Caco-2 (cell line): ENCODE results near the gene PLA2G2C. TPM values are rescaled to one million over a fixed set of nuclear protein-coding genes. Genes with fewer than 3 reads are reported as not detected.

Experiments used
- BruUV-seq: library from RNA; stranded (reverse); fragments of 400-500 nt; replicated peaks from 2 replicates; lab custom pipeline; 2021; lab: Mats Ljungman, UMichigan
- CTCF ChIA-PET: fragments of 300-600 bp; sonication (Branson Sonifier 250); formaldehyde crosslinking; loops from one replicate; lab custom pipeline; 2022; ENCODE audit warnings: antibody characterized with exemption; lab: Charles Lee
- POLR2A ChIA-PET: fragments of 300-600 bp; sonication (Branson Sonifier 250); formaldehyde crosslinking; loops from one replicate; lab custom pipeline; 2022; ENCODE audit warnings: antibody characterized with exemption; lab: Charles Lee
- DNase-seq, 2 experiments: peaks; one replicate each; pipeline versions ENCODE4 v3.0.0 to v3.0.0-alpha.2; 2020 to 2022
- H3K27me3 ChIP-seq: replicated peaks from 2 replicates; pipeline ENCODE4 v1.6.0; 2011; ENCODE audit warnings: low read length; ENCODE audit not compliant: control insufficient read depth, insufficient read depth
- H3K36me3 ChIP-seq: 2 replicates; pipeline ENCODE4 v1.5.1; 2011; ENCODE audit warnings: low read length; ENCODE audit not compliant: control insufficient read depth, insufficient read depth
- H3K4me1 ChIP-seq: fragments of 250-450 bp; sonication (Bioruptor Pico); 2 replicates; pipeline ENCODE4 v1.5.1; 2020; ENCODE audit warnings: mild to moderate bottlenecking
- H3K4me3 ChIP-seq: 2 replicates; pipeline ENCODE4 v1.5.1; 2011; ENCODE audit warnings: low read depth, mild to moderate bottlenecking, control low read depth, low read length
- H3K9me3 ChIP-seq: fragments of 250-450 bp; sonication (Bioruptor Pico); 2 replicates; pipeline ENCODE4 v1.5.1; 2020; ENCODE audit warnings: mild to moderate bottlenecking, moderate library complexity
- H3K27ac Mint-ChIP-seq: one replicate; pipeline ENCODE4 v1.8.0; 2022; ENCODE audit warnings: mixed read lengths; ENCODE audit not compliant: unreplicated experiment
- H3K27me3 Mint-ChIP-seq: one replicate; pipeline ENCODE4 v1.8.0; 2022; ENCODE audit warnings: mixed read lengths; ENCODE audit not compliant: insufficient read depth, unreplicated experiment
- H3K36me3 Mint-ChIP-seq: one replicate; pipeline ENCODE4 v1.8.0; 2022; ENCODE audit warnings: mild to moderate bottlenecking, mixed read lengths; ENCODE audit not compliant: insufficient read depth, unreplicated experiment
- H3K4me1 Mint-ChIP-seq: one replicate; pipeline ENCODE4 v1.8.0; 2022; ENCODE audit warnings: low read depth, mixed read lengths; ENCODE audit not compliant: unreplicated experiment
- H3K4me3 Mint-ChIP-seq: one replicate; pipeline ENCODE4 v1.8.0; 2022; ENCODE audit warnings: mild to moderate bottlenecking, moderate library complexity, mixed read lengths; ENCODE audit not compliant: unreplicated experiment
- H3K9me3 Mint-ChIP-seq: one replicate; pipeline ENCODE4 v1.8.0; 2022; ENCODE audit warnings: mixed read lengths; ENCODE audit not compliant: unreplicated experiment
- intact Hi-C: fragments of 100-400 bp; cut with micrococcal nuclease; formaldehyde crosslinking; loops from one replicate; pipeline ENCODE4 v1.10.0; 2022; ENCODE audit not compliant: unreplicated experiment
- total RNA-seq: library from RNA; stranded (reverse); gene quantifications from 2 replicates; pipeline ENCODE4 v1.2.3, GENCODE V29; 2022
- TF ChIP-seq, protein P1 (sequence below), 2 experiments: fragments of 200-600 bp in 1 of 2; IDR thresholded peaks; 1 replicate in 1 of 2; 2 replicates in 1 of 2; pipeline versions ENCODE4 v1.5.1 to v1.8.0; 2011 to 2022; ENCODE audit warnings: antibody characterized with exemption in 1 of 2, control low read depth in 1 of 2, inconsistent platforms in 1 of 2, low read depth in 1 of 2, low read length in 1 of 2, mild to moderate bottlenecking in 1 of 2, moderate library complexity in 1 of 2; ENCODE audit not compliant: insufficient read depth in 1 of 2, severe bottlenecking in 1 of 2, unreplicated experiment in 1 of 2

Gene PLA2G2C
- total RNA-seq, 1 experiment from 2014 or later: not detected

DNA sequence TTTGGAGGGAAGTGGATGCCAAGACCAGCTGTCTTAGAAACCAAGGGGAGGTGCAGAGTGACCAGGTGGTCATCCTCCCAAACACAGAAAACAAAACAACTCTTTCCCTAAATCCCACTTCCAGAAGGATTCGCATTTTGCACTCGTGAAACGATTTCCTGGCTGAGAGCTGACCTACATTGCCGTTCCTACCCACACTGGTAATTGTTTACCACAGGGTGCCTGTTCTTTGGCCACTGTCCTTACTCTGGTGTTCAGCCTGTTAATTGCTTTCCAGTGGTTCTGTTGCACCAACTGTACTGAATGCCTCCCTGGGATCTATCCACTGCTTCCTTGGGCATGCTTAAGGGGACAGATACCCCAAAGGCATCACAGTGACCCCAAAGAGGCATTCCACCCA lies 23.2 kb upstream of the PLA2G2C start:
- peaks cover 5% of the 10 kb centered on the region for H3K27me3 Mint-ChIP-seq

DNA sequence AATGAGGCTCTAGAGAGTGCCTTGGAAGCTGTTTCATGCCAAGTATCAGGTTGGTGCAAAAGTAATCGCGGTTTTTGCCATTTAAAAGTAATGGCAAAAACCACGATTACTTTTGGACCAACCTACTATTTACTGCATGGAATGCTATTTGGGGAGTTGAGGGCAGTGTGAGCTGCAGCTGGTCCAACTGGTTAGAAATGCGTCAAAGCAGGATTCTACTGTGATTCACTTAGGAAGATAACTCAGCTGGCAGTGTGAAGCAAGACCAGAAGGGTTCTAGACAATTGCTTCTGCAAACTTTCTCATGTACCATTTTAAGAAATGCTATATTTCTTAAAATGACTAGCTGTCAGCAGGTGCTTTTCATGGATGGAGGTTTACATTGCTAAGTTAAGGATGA lies 21.2 kb upstream of the PLA2G2C start:
- Mint-ChIP-seq H3K27me3 (peaks cover 5% of the 10 kb centered on the region), H3K27ac (no peak overlapping the region), H3K4me1 (no peaks in the 10 kb centered on the region), H3K9me3 (no peaks in the 10 kb centered on the region), H3K36me3 (no peaks in the 10 kb centered on the region), H3K4me3 (no peak overlapping the region)
- no peak for DNase-seq
- CTCF ChIA-PET: no interaction called here
- H3K4me1 ChIP-seq: no peaks in the 10 kb centered on the region
- H3K4me3 ChIP-seq: no peak overlapping the region
- H3K36me3 ChIP-seq: no peaks in the 10 kb centered on the region
- H3K27me3 ChIP-seq: no peaks in the 10 kb centered on the region
- H3K9me3 ChIP-seq: no peaks in the 10 kb centered on the region
- BruUV-seq: no TSS peak
- POLR2A ChIA-PET: no interaction called here
- TF ChIP-seq, protein P1, sequence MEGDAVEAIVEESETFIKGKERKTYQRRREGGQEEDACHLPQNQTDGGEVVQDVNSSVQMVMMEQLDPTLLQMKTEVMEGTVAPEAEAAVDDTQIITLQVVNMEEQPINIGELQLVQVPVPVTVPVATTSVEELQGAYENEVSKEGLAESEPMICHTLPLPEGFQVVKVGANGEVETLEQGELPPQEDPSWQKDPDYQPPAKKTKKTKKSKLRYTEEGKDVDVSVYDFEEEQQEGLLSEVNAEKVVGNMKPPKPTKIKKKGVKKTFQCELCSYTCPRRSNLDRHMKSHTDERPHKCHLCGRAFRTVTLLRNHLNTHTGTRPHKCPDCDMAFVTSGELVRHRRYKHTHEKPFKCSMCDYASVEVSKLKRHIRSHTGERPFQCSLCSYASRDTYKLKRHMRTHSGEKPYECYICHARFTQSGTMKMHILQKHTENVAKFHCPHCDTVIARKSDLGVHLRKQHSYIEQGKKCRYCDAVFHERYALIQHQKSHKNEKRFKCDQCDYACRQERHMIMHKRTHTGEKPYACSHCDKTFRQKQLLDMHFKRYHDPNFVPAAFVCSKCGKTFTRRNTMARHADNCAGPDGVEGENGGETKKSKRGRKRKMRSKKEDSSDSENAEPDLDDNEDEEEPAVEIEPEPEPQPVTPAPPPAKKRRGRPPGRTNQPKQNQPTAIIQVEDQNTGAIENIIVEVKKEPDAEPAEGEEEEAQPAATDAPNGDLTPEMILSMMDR (IDR thresholded peaks at IDR 0.05; ENCODE audit: insufficient read depth in 1 of 2, low read depth in 1 of 2, low read length in 1 of 2, severe bottlenecking in 1 of 2, unreplicated experiment in 1 of 2): no peak
- intact Hi-C loops: no loop called here

More for the DNA sequence above, 23.2 kb upstream of the PLA2G2C start:
- H3K9me3 ChIP-seq: no peaks in the 10 kb centered on the region
- H3K4me3 ChIP-seq: no peak overlapping the region
- CTCF ChIA-PET: no interaction called here
- H3K4me1 Mint-ChIP-seq: no peaks in the 10 kb centered on the region
- H3K27ac Mint-ChIP-seq: no peak overlapping the region
- TF ChIP-seq, protein P1 (IDR thresholded peaks at IDR 0.05; ENCODE audit: insufficient read depth in 1 of 2, low read depth in 1 of 2, low read length in 1 of 2, severe bottlenecking in 1 of 2, unreplicated experiment in 1 of 2): no peak
- H3K36me3 ChIP-seq: no peaks in the 10 kb centered on the region
- H3K4me3 Mint-ChIP-seq: no peak overlapping the region
- no peak for DNase-seq
- H3K4me1 ChIP-seq: no peaks in the 10 kb centered on the region
- H3K9me3 Mint-ChIP-seq: no peaks in the 10 kb centered on the region
- no TSS peak for BruUV-seq
- H3K36me3 Mint-ChIP-seq: no peaks in the 10 kb centered on the region
- POLR2A ChIA-PET: no interaction called here
- H3K27me3 ChIP-seq: no peaks in the 10 kb centered on the region
- intact Hi-C loops: no loop called here

DNA sequence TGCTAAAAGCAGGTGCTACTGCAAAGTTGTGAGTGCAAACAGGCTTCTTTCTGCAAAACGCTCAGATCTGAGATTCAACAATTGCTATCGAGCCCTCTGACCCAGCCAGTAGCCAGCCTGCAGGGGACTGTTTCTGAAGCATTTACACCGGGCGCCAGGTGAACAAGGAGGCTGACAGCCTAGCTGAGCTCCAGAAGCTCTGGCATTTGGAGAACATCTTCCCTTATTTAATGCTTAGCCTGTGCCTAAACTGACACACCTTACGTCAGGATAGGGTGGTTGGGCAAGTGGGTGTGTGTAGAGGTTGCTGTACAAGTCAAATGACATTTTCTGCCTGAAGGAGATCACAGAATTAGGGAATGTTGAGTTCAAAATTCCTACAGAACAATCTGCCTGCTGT lies 15.8 kb upstream of the PLA2G2C start:
- Mint-ChIP-seq H3K27ac (no peak overlapping the region), H3K27me3 (peaks cover 2% of the 10 kb centered on the region), H3K4me1 (no peaks in the 10 kb centered on the region), H3K4me3 (no peak overlapping the region), H3K36me3 (no peaks in the 10 kb centered on the region), H3K9me3 (no peaks in the 10 kb centered on the region)
- TF ChIP-seq, protein P1 (IDR thresholded peaks at IDR 0.05; ENCODE audit: insufficient read depth in 1 of 2, low read depth in 1 of 2, low read length in 1 of 2, severe bottlenecking in 1 of 2, unreplicated experiment in 1 of 2): no peak
- H3K36me3 ChIP-seq: no peaks in the 10 kb centered on the region
- no peak for DNase-seq
- intact Hi-C loops: no loop called here
- H3K9me3 ChIP-seq: no peaks in the 10 kb centered on the region
- ChIA-PET POLR2A (no interaction called here), CTCF (no interaction called here)
- H3K4me1 ChIP-seq: no peaks in the 10 kb centered on the region
- BruUV-seq: no TSS peak
- no peaks in the 10 kb centered on the region for H3K27me3 ChIP-seq
- no peak overlapping the region for H3K4me3 ChIP-seq
